AML-193 (cell line): ENCODE data around the gene APBA3.
"Not testable (repeated sequence)": the region's sequence is repeated elsewhere in the genome, so short reads cannot be mapped to it uniquely, and the experiment has no call there.

Experiments
- DNase-seq, 2 experiments: peaks; one replicate each; lab custom pipeline; 2025; lab: John Stamatoyannopoulos, UW

Gene APBA3

DNA sequence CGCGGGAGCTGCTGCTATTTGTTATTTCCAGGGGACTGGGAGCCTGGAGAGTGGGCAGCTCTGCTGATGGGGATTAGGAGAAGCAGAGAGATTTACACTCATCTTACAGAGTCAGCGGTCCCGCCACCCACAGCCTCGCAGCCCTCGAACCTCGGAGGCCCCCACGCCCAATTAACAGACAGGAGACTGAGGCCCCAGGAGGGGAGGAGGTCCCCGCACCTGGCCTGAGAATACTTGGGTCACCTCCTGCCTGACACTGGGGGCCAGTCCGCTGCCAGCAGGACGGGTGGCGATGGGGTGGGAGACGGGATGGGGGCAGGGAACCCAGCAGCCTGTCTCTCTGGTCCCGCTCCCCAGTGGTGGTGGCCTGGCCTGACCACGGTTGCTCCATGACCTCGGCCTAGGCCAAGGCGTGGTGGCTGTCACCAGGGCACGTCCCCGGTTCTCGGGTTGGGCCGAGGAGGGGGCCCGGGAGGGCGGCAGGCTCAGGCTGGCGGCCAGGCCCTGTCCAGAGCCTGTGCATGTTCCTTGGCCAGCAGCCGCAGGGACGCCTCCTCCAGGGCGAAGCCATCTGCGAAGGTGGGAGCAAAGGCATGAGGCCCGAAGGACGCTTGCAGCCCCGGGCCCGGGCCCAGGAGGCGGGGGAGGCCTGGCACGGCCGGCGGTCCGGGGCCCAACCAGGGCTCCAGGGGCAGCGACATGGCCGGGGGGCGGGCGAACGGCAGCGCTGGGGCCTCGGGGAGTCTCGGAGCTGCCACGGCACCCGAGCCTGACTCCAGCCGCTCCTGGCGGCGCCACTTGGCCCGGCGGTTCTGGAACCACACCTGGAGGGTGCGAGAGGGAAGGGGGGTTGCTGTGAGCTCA, 8.9 kb upstream of the APBA3 start:
- no peak for DNase-seq

GRCh38 chr19:3769494-3769893, 8.0 kb upstream of the APBA3 start:
- no peak for DNase-seq

DNA sequence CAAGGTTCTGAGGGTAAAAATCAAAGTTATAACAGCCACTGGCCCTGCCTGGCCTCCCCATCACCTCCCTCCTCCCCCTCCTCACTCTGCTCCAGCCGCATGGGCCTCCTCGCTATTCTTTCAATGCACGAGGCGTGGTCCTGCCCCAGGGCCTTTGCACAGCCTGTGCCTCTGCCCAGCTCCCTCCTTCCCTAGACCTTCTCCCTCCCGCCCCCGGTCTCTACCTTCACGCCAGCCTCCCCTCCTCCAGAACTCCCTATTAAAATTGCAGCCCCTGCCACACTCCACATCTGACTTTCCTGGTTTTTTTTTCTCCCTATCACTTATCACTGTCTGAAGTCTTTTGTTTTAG, 7.2 kb upstream of the APBA3 start:
- DNase-seq = no peak

DNA sequence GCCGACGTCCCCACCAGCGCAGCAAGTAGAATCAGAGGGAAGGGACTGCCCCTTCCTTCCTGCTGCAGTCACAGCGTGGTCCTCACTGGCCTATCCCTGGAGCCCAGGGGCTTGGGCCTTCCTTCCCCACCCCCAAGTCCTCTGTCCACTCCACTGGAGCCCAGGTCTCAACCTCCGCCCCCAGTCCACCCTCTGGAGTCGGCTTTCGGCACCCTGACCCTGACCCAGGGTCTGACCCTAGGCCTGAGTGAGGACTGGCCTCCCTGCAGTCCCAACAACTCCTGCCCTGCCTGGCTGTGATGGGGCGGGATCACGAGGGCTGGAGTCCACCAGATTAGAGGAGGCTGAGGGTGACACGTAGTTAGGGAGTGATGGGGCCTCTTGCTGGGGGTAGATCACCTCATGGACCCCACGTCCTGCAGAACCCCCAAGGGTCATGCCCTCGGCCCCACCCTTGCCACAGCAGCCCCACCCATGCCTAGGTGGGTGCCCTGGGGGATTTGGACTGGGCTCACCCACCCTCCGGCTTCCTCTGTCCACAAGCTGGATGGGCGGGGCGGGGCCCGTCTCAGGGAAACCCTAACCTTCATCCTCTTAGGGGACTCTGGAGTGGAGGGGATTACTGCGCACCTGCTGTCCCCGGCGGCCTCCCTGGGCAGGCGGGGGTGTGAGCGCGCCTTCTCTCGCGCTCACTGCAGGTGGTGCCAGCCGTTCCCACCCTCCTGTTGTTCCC, 6.7 kb upstream of the APBA3 start:
- no peak for DNase-seq

DNA sequence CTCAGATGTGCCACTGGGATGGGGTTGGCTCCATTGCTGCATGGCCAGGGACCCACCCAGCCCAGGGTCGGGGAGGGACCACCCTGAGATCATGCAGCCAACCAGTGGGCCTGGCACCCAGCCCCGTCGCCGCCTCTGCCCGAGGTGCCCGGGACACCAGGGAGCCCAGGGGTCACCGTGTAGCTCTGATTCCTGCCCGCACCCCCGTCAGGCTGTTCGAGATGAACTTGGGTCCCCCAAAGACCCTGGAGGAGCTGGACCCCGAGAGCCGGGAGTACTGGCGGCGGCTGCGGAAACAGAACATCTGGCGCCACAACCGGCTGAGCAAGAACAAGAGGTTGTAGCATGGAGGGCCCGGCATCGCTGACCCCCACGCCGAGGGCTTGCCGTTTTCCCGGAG, 5.6 kb upstream of the APBA3 start:
- no peak for DNase-seq

DNA sequence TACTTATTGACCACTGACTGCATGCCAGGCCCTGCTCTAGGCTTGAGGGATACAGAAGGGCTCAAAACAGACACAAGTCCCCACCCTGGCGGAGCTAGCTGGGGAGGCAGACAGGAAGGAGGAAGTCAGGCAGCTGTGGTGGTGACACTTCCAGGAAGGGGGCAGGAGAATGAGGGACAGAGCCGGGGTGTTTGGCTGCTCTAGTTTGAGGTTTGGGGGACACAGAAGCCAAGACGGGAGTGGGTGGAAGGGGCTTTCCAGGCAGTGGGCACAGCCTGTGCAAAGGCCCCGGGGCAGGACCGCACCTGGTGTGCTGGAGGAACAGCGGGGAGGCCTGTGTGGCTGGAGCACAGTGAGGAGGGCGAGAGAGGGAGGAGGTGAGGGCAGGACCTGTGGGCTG, 5.0 kb upstream of the APBA3 start:
- DNase-seq = no peak

- DNase-seq = not testable (repeated sequence)
These were observed 4.3 kb upstream of the APBA3 start for GRCh38 chr19:3765757-3766156.

DNA sequence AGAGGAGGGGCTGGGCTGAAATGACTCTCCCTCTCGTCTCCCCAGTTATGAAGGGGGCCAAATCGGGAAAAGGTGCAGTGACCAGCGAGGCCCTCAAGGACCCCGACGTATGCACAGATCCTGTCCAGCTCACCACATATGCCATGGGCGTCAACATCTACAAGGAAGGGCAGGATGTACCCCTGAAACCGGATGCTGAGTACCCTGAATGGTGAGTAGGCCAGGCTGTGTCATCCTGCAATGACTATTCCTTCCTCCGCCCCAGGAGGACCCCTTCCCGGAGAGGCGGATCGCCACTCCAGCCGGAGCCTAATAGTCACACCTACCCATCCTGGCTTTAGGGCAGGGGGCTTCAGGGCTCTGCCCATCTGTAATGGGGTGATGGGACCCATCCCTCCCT, 3.6 kb upstream of the APBA3 start:
- DNase-seq = no peak

GRCh38 chr19:3762501-3763459, 1.3 kb upstream of the APBA3 start, which contains the start of gene MRPL54:
TSS of gene MRPL54 (plus strand) at chr19:3762682. CDS start at chr19:3762701, 19 bp downstream.
- peak; percentile 98 to 99 for DNase-seq

DNA sequence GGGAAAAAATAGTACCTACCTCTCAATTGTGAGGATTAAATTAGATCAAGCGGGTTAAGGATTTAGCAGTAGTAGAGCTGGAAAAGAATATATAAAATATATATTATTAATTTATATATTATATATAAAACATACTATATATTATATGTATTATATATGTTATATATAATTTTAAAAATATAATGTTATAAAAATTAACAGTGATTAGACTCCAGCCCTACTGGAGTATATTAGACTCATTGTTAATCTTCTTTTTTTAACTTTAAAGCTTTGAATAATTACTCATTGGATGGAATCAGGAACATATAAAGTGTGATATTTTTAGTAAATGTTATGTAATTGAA, 610 bp upstream of the APBA3 start:
- DNase-seq = no peak

DNA sequence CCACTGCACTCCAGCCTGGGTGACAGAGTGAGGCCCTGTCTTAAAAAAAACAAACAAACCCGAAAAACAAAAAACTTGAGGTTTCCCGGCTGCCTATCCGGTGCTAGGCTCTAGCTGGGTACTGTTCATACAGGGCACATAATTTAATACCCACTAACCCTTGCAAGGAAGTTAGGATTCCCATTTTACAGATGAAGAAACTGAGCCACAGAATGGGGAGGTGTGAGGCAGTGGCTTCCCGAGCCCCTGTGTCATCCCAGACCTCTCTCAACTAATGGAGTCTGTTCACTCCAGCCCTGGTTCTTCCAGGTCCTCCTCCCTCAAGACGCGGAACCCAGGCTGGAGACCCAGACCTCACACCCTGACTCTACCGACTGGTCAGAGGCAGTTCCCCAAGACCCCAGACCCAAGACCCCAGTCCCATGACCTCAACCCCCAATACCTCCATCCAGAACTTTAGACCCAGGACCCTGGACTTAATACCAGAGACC, 576 bp downstream of the APBA3 start:
- no peak for DNase-seq

GRCh38 chr19:3759482-3760254, 1.8 kb downstream of the APBA3 start:
- DNase-seq = no peak

GRCh38 chr19:3758297-3758696, 3.2 kb downstream of the APBA3 start:
- DNase-seq = not testable (repeated sequence)

DNA sequence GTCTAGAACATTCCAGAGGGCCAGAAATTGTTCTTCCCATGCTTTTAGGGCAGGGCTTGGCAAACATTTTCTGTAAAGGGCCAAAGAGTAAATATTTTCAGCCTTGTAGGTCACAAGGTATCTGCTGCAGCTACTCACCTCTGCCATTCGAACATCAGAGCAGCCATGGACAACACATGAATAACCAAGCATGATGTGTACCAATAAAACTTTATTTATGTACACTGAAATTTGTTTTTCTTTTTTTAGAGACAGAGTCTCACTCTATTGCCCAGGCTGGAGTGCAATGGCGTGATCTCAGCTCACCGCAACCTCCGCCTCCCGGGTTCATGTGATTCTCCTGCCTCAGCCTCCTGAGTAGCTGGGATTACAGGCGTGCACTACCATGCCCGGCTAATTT, 3.8 kb downstream of the APBA3 start:
- DNase-seq = not testable (repeated sequence)

- DNase-seq = no peak
These were observed 7.7 kb downstream of the APBA3 start for GRCh38 chr19:3753631-3754410.

DNA sequence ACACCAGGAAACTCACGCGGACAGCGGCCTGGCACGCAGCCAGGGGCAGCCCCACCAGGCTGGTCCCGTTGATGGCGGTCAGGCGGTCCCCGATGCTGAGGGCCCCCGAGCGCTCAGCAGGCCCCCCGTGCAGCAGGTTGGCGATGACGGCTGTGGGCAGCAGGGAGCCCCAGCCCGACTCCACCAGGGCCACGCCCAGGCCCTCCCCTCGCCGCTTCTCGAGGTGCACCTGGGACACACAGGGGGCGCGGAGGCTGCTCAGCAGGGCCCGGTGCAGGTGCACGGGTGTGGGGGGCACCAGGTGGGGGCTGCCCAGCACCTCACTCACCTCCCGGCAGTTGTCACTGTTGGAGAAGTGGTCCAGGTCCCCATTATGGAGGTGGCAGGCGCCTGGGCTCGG, 9.0 kb downstream of the APBA3 start:
- no peak for DNase-seq

DNA sequence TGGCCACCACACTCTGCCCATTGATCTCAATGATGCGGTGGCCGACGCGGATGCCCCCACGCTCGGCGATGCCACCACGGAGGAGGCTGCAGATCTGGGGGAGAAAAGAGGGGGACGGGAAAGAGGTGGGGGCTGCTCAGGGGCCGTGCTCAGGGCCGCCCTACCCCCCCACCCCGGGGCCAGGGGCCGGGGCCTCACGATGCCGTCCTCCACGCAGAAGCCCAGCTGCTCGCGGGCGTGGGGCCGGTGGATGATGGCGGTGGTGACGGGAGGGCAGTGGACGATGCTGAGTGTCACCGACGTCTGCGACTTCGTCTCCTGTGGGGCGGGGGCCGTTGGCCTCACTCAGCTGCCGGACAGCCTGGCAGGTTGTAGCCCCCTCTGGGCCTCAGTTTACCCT, 10.3 kb downstream of the APBA3 start:
- no peak for DNase-seq

GRCh38 chr19:3750211-3750610, 11.3 kb downstream of the APBA3 start:
- no peak for DNase-seq

GRCh38 chr19:3748965-3749364, 12.5 kb downstream of the APBA3 start:
- DNase-seq = no peak

- DNase-seq = no peak
These were observed 15.0 kb downstream of the APBA3 start for GRCh38 chr19:3746371-3747056.
